Stomach (tissue), 4 donors: ENCODE data around the gene TSKU.

Experiments used
- EP300 ChIP-seq: sonication (generic); formaldehyde crosslinking; IDR thresholded peaks from one replicate; pipeline ENCODE4 v1.6.1; 2017; ENCODE audit warnings: antibody characterized with exemption
- TF ChIP-seq, protein P1 (sequence below), 7 experiments: fragments of 450-650 bp in 4 of 7; fragments of 200-600 bp in 3 of 7; sonication (generic) in 3 of 7; IDR thresholded peaks; one replicate each; pipeline ENCODE4 v1.5.1; 2016 to 2019; ENCODE audit warnings: antibody characterized with exemption in 7 of 7, control low read depth in 2 of 7, mild to moderate bottlenecking in 1 of 7

DNA sequence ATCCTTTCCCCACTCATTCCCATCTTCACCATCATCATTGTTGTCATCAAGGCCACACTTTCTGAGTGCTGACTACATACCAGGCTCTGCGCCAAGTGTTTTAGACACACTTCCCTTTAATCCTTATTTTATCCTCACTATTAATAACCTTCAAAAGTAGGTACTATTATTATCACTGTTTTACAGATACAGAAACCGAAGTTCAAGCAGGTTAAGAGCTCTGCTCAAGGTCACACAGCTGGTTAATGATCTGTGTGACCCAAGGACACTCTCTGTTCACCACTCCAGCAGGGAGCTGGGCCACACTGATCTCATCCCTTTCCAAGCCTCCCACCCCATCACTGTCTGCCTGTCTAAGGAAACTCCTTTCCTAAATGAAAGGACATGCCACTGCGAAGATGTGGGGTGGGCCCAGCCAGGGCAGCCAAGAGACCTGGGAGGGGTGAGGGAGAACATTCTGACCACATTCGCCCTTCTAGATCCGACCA is 17.2 kb upstream of the TSKU start:
- TF ChIP-seq, protein P1, sequence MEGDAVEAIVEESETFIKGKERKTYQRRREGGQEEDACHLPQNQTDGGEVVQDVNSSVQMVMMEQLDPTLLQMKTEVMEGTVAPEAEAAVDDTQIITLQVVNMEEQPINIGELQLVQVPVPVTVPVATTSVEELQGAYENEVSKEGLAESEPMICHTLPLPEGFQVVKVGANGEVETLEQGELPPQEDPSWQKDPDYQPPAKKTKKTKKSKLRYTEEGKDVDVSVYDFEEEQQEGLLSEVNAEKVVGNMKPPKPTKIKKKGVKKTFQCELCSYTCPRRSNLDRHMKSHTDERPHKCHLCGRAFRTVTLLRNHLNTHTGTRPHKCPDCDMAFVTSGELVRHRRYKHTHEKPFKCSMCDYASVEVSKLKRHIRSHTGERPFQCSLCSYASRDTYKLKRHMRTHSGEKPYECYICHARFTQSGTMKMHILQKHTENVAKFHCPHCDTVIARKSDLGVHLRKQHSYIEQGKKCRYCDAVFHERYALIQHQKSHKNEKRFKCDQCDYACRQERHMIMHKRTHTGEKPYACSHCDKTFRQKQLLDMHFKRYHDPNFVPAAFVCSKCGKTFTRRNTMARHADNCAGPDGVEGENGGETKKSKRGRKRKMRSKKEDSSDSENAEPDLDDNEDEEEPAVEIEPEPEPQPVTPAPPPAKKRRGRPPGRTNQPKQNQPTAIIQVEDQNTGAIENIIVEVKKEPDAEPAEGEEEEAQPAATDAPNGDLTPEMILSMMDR (IDR thresholded peaks at IDR 0.05): no peak
- no peak for TF ChIP-seq EP300
